HepG2 (cell line): ENCODE results near the gene RAB3A. TPM values are rescaled to one million over a fixed set of nuclear protein-coding genes. Genes with fewer than 3 reads are reported as not detected.
A peak's percentile ranks its signal among the peaks of the same experiment; 100 is the strongest.

ENCODE experiments used
- AKNA ChIP-seq: sonication (generic); formaldehyde crosslinking; IDR thresholded peaks from 2 replicates; pipeline ENCODE4 v1.4.0; 2020; ENCODE audit warnings: missing genetic modification reagents, borderline replicate concordance
- CSRNP2 ChIP-seq: sonication (generic); formaldehyde crosslinking; conservative IDR thresholded peaks from 2 replicates; pipeline ENCODE4 v1.8.0; 2022; ENCODE audit warnings: low read depth, missing genetic modification reagents
- KDM6A ChIP-seq: IDR thresholded peaks from 2 replicates; pipeline ENCODE4 v1.6.1; 2016; ENCODE audit warnings: low read depth
- SP140L ChIP-seq: sonication (generic); formaldehyde crosslinking; IDR thresholded peaks from 2 replicates; pipeline ENCODE4 v1.4.0; 2020; ENCODE audit warnings: missing genetic modification reagents, borderline replicate concordance
- ZMAT3 ChIP-seq: sonication (generic); formaldehyde crosslinking; conservative IDR thresholded peaks from 2 replicates; pipeline ENCODE4 v1.7.0; 2021; ENCODE audit warnings: missing genetic modification reagents
- ZNF264 ChIP-seq: sonication (generic); formaldehyde crosslinking; IDR thresholded peaks from 2 replicates; pipeline ENCODE4 v1.4.0; 2020; ENCODE audit warnings: missing genetic modification reagents
- ZNF276 ChIP-seq: sonication (generic); formaldehyde crosslinking; IDR thresholded peaks from 2 replicates; pipeline ENCODE4 v1.4.0; 2020; ENCODE audit warnings: mild to moderate bottlenecking, low read depth, missing genetic modification reagents
- ZNF543 ChIP-seq: sonication (generic); formaldehyde crosslinking; IDR thresholded peaks from 2 replicates; pipeline ENCODE4 v1.4.0; 2020; ENCODE audit warnings: mild to moderate bottlenecking, missing genetic modification reagents
- ZNF589 ChIP-seq: sonication (generic); formaldehyde crosslinking; conservative IDR thresholded peaks from 2 replicates; pipeline ENCODE4 v1.8.0; 2022; ENCODE audit warnings: mild to moderate bottlenecking, moderate library complexity, missing genetic modification reagents
- ZNF891 ChIP-seq: sonication (generic); formaldehyde crosslinking; IDR thresholded peaks from 2 replicates; pipeline ENCODE4 v1.5.0; 2020; ENCODE audit warnings: mild to moderate bottlenecking, missing genetic modification reagents
- polyA plus RNA-seq, 8 experiments: library from polyadenylated mRNA; depleted of rRNA in 3 of 8; stranded (reverse) in 7 of 8; unstranded in 1 of 8; fragments of >200 nt; fragmentation: Illumina TruSeq in 4 of 8; extraction: Trizol in 4 of 8; gene quantifications; 2 replicates each; pipeline versions ENCODE4 v1.2.1 to v1.2.3, GENCODE V29; 2011 to 2016; ENCODE audit warnings: low read depth in 4 of 8, missing spikeins in 1 of 8, mixed read lengths in 1 of 8; ENCODE audit not compliant: insufficient read depth in 1 of 8
- total RNA-seq, 5 experiments: library from RNA; depleted of rRNA; stranded (reverse); fragments of >200 nt; fragmentation: Illumina TruSeq; extraction: Trizol; gene quantifications; 2 replicates each; pipeline ENCODE4 v1.2.3, GENCODE V29; 2016; ENCODE audit warnings: low read depth in 1 of 5
- TF ChIP-seq, protein P1 (sequence below), 2 experiments: sonication (generic) in 1 of 2; formaldehyde crosslinking in 1 of 2; IDR thresholded peaks; 2 replicates each; pipeline versions ENCODE4 v1.5.1 to v1.6.1; 2011 to 2020; ENCODE audit warnings: borderline replicate concordance in 1 of 2, low read depth in 1 of 2, low read length in 1 of 2, mild to moderate bottlenecking in 1 of 2, missing genetic modification reagents in 1 of 2, moderate library complexity in 1 of 2
- TF ChIP-seq, protein P2 (sequence below): sonication (generic); formaldehyde crosslinking; IDR thresholded peaks from 2 replicates; pipeline ENCODE4 v1.8.0; 2022; ENCODE audit warnings: missing genetic modification reagents, low read depth, mild to moderate bottlenecking, borderline replicate concordance
- TF ChIP-seq, protein P3 (sequence below): sonication (generic); formaldehyde crosslinking; conservative IDR thresholded peaks from 2 replicates; pipeline ENCODE4 v1.4.0; 2020; ENCODE audit warnings: missing genetic modification reagents

Gene RAB3A
- total and polyA plus RNA-seq, 2 of the 13 experiments (the other 11 are each of a cell fraction or from before 2014, with no cell fraction given), result 0.58 to 0.98 TPM

GRCh38 chr19:18233224-18233825, 29.5 kb upstream of the RAB3A start (continued):
- TF ChIP-seq, protein P1, sequence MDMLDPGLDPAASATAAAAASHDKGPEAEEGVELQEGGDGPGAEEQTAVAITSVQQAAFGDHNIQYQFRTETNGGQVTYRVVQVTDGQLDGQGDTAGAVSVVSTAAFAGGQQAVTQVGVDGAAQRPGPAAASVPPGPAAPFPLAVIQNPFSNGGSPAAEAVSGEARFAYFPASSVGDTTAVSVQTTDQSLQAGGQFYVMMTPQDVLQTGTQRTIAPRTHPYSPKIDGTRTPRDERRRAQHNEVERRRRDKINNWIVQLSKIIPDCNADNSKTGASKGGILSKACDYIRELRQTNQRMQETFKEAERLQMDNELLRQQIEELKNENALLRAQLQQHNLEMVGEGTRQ (IDR thresholded peaks at IDR 0.05; ENCODE audit: low read depth, low read length), result no peak
- TF ChIP-seq, protein P1 (CRISPR knock-in tag; IDR thresholded peaks at IDR 0.05; ENCODE audit: borderline replicate concordance), result no peak
- TF ChIP-seq ZMAT3 (CRISPR knock-in tag) (peak; percentile 99), CSRNP2 (no peak), ZNF264 (CRISPR knock-in tag) (peak; percentile 41; the same call in 1 of the 2 replicates), KDM6A (CRISPR knock-in tag) (no peak; the same call in 1 of the 2 replicates), SP140L (peak; percentile 95; the same call in 1 of the 2 replicates), ZNF589 (CRISPR knock-in tag) (peak; percentile 83), ZNF891 (peak; percentile 96), ZNF543 (CRISPR knock-in tag) (peak; percentile 70; the same call in 1 of the 2 replicates), AKNA (CRISPR knock-in tag) (peak; percentile 94; the same call in 1 of the 2 replicates), ZNF276 (CRISPR knock-in tag) (0 out of 2 replicates have a peak, but pooled peaks have one; percentile 53)
- TF ChIP-seq, protein P2, sequence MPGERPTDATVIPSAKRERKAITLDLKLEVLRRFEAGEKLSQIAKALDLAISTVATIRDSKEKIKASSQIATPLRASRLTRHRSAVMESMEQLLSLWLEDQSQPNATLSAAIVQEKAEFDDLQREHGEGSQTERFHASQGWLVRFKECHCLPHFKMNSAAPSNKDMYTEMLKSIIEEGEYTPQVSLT (CRISPR knock-in tag), result 0 out of 2 replicates have a peak, but pooled peaks have one; percentile 60
- TF ChIP-seq, protein P3, sequence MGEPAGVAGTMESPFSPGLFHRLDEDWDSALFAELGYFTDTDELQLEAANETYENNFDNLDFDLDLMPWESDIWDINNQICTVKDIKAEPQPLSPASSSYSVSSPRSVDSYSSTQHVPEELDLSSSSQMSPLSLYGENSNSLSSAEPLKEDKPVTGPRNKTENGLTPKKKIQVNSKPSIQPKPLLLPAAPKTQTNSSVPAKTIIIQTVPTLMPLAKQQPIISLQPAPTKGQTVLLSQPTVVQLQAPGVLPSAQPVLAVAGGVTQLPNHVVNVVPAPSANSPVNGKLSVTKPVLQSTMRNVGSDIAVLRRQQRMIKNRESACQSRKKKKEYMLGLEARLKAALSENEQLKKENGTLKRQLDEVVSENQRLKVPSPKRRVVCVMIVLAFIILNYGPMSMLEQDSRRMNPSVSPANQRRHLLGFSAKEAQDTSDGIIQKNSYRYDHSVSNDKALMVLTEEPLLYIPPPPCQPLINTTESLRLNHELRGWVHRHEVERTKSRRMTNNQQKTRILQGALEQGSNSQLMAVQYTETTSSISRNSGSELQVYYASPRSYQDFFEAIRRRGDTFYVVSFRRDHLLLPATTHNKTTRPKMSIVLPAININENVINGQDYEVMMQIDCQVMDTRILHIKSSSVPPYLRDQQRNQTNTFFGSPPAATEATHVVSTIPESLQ, result no peak
